ENCODE data around the gene POU6F1. TPM values are rescaled to one million over a fixed set of nuclear protein-coding genes. Genes with fewer than 3 reads are reported as not detected.
A peak's percentile ranks its signal among the peaks of the same experiment; 100 is the strongest.
"Not testable (repeated sequence)": the region's sequence is repeated elsewhere in the genome, so short reads cannot be mapped to it uniquely, and the experiment has no call there.

POU6F1 gene
- total and polyA plus RNA-seq, 9 donors = 4.6 to 10.3 (median 7.6) TPM

DNA sequence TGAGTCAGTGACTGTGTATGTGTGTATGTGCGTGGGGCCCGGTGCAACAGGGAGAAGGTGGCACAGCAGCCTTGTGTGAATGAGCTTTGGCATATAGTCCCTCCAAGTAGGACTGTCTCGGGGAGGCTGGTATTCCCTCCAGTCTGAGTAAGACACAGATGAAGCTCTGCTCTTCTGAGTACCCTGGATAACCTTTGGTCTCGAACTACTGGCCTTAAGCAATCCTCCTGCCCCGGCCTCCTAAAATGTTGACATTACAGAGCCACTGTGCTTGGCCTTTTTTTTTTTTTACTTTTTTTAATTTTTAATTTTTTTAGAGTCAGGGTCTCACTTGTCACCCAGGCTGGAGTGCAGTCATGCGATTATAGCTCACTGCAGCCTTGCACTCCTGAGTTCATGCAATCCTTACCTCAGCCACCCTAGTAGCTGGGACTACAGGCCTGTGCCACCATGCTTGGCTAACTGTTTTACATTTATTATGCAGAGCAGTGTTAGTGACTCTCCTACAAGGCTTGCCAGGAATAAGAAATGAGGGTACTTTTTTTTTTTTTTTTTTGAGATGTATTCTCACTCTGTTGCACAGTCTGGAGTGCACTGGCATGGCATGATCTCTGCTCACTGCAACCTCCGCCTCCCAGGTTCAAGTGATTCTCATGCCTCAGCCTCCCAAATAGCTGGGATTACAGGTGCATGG is 11.4 kb upstream of the POU6F1 start:
- peaks cover 2% of the 10 kb centered on the region for H3K9me3 ChIP-seq (replicated peaks; ENCODE audit: control insufficient read depth, low read depth, low read length)
- DNase-seq = no peak
- H3K4me1 ChIP-seq (ENCODE audit: control insufficient read depth, insufficient read depth, low read length) = no peaks in the 10 kb centered on the region
- no peaks in the 10 kb centered on the region for H3K27me3 ChIP-seq (ENCODE audit: control insufficient read depth, insufficient read depth, low read length)
- peaks cover 6% of the 10 kb centered on the region for H3K36me3 ChIP-seq (ENCODE audit: control insufficient read depth, insufficient read depth, low read length)
- 92% methylated on average over 5 of the region's 7 CpGs for whole genome bisulfite sequencing (ENCODE audit: insufficient coverage)
- no peak overlapping the region for H3K4me3 ChIP-seq (ENCODE audit: low read length)
- H3K27ac ChIP-seq (ENCODE audit: low read length) = no peak overlapping the region

GRCh38 chr12:51227962-51228361 is 10.1 kb upstream of the POU6F1 start:
- peaks cover 6% of the 10 kb centered on the region for H3K36me3 ChIP-seq (ENCODE audit: control insufficient read depth, insufficient read depth, low read length)
- no peaks in the 10 kb centered on the region for H3K4me1 ChIP-seq (ENCODE audit: control insufficient read depth, insufficient read depth, low read length)
- H3K4me3 ChIP-seq (ENCODE audit: low read length) = no peak overlapping the region
- H3K27me3 ChIP-seq (ENCODE audit: control insufficient read depth, insufficient read depth, low read length) = no peaks in the 10 kb centered on the region
- peaks cover 2% of the 10 kb centered on the region for H3K9me3 ChIP-seq (replicated peaks; ENCODE audit: control insufficient read depth, low read depth, low read length)
- no CpG with 5 or more reads among the region's 1 CpG for WGBS (ENCODE audit: insufficient coverage)
- no peak for DNase-seq
- no peak overlapping the region for H3K27ac ChIP-seq (ENCODE audit: low read length)

DNA sequence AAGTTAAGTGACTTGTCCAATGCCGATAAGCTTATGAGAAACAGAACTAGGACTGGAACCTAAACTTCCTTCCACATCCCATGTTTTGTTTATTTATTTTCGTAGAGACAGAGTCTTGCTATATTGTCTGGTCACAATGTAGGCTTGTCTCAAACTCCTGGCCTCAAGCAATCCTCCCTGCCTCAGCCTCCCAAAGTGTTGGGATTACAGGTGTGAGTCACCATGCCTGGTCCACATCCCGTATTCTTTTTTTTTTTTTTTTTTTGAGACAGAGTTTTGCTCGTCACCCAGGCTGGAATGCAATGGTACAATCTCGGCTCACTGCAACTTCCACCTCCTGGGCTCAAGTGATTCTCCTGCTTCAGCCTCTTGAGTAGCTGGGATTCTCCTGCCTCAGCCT is 9.2 kb upstream of the POU6F1 start:
- not testable (repeated sequence) for H3K9me3 ChIP-seq (replicated peaks; ENCODE audit: control insufficient read depth, low read depth, low read length); H3K27me3 ChIP-seq (ENCODE audit: control insufficient read depth, insufficient read depth, low read length); H3K4me3 ChIP-seq (ENCODE audit: low read length); H3K4me1 ChIP-seq (ENCODE audit: control insufficient read depth, insufficient read depth, low read length); H3K36me3 ChIP-seq (ENCODE audit: control insufficient read depth, insufficient read depth, low read length); H3K27ac ChIP-seq (ENCODE audit: low read length); DNase-seq
- no CpG with 5 or more reads among the region's 5 CpGs for WGBS (ENCODE audit: insufficient coverage)

- Histone ChIP-seq H3K27me3 (ENCODE audit: control insufficient read depth, insufficient read depth, low read length) (no peaks in the 10 kb centered on the region), H3K4me1 (ENCODE audit: control insufficient read depth, insufficient read depth, low read length) (no peaks in the 10 kb centered on the region), H3K9me3 (replicated peaks; ENCODE audit: control insufficient read depth, low read depth, low read length) (no peaks in the 10 kb centered on the region), H3K4me3 (ENCODE audit: low read length) (no peak overlapping the region), H3K36me3 (ENCODE audit: control insufficient read depth, insufficient read depth, low read length) (peaks cover 6% of the 10 kb centered on the region), H3K27ac (ENCODE audit: low read length) (no peak overlapping the region)
- no CpG with 5 or more reads among the region's 2 CpGs for WGBS (ENCODE audit: insufficient coverage)
- DNase-seq = no peak
Measured at GRCh38 chr12:51225771-51226170, 7.9 kb upstream of the POU6F1 start.

DNA sequence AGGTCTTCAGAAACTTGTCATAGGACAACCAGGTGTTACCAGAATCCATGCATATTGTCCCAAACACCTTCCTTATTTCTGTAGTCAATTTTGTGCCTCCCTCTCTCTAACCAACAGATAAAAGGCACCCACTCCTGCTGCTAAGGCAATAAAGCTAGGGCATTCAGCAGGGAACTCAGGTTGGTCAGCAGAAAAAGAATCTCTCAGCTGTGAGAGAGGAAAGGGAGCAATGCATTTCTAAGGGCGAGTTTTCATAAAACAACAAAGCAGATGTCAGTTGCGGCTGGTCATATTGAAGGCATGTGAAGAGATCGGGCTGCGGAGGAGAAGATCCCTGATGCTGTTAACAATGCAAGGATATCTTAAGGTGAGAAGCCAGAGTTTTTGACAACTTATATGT is 7.4 kb upstream of the POU6F1 start:
- H3K9me3 ChIP-seq (replicated peaks; ENCODE audit: control insufficient read depth, low read depth, low read length) = no peaks in the 10 kb centered on the region
- WGBS (ENCODE audit: insufficient coverage) = 60% methylated on average over 1 of the region's 4 CpGs
- H3K4me3 ChIP-seq (ENCODE audit: low read length) = no peak overlapping the region
- no peak for DNase-seq
- no peak overlapping the region for H3K27ac ChIP-seq (ENCODE audit: low read length)
- peaks cover 6% of the 10 kb centered on the region for H3K36me3 ChIP-seq (ENCODE audit: control insufficient read depth, insufficient read depth, low read length)
- H3K27me3 ChIP-seq (ENCODE audit: control insufficient read depth, insufficient read depth, low read length) = no peaks in the 10 kb centered on the region
- no peaks in the 10 kb centered on the region for H3K4me1 ChIP-seq (ENCODE audit: control insufficient read depth, insufficient read depth, low read length)

DNA sequence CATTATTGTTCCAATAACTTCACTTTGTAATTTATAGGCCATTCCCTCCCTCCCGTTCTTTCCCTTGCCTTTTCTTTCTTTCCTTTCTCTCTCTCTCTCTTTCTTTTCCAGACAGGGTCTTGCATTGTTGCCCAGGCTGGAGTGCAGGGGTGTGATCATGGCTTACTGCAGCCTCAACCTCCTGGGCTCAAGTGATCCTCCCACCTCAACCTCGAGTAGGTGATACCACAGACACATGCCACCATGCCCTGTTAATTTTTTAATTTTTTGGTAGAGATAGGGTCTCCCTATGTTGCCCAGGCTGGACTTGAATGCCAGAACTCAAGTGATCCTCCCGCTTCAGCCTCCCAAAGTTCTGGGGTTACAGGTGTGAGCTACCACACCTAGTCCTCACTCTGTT is 6.8 kb upstream of the POU6F1 start:
- no peak for DNase-seq
- H3K4me3 ChIP-seq (ENCODE audit: low read length) = no peak overlapping the region
- no peaks in the 10 kb centered on the region for H3K9me3 ChIP-seq (replicated peaks; ENCODE audit: control insufficient read depth, low read depth, low read length)
- H3K27ac ChIP-seq (ENCODE audit: low read length) = no peak overlapping the region
- no peaks in the 10 kb centered on the region for H3K4me1 ChIP-seq (ENCODE audit: control insufficient read depth, insufficient read depth, low read length)
- peaks cover 6% of the 10 kb centered on the region for H3K36me3 ChIP-seq (ENCODE audit: control insufficient read depth, insufficient read depth, low read length)
- 77% methylated on average over 2 of the region's 3 CpGs for WGBS (ENCODE audit: insufficient coverage)
- H3K27me3 ChIP-seq (ENCODE audit: control insufficient read depth, insufficient read depth, low read length) = no peaks in the 10 kb centered on the region

DNA sequence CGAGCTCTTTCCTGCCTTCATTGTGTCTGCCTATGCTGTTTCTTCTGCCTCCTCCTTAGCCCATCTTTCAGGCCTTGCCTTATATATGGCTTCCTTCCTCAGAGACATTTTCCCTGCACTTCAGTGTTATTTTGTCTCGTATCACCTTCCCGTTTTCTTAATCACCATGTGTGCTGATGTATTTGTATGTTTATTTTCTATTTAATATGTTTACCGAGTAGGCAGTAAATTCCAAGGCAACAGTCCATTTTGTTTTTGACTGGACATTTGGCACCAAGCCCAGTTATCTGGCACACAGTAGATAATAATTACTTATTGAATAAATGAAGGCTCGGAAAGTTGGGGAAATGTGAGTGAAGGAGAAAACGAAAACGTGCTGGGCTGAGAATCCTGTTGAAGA is 4.6 kb upstream of the POU6F1 start:
- H3K27ac ChIP-seq (ENCODE audit: low read length) = no peak overlapping the region
- peaks cover 6% of the 10 kb centered on the region for H3K36me3 ChIP-seq (ENCODE audit: control insufficient read depth, insufficient read depth, low read length)
- H3K27me3 ChIP-seq (ENCODE audit: control insufficient read depth, insufficient read depth, low read length) = no peaks in the 10 kb centered on the region
- no peaks in the 10 kb centered on the region for H3K9me3 ChIP-seq (replicated peaks; ENCODE audit: control insufficient read depth, low read depth, low read length)
- no peak for DNase-seq
- no peak overlapping the region for H3K4me3 ChIP-seq (ENCODE audit: low read length)
- WGBS (ENCODE audit: insufficient coverage) = 59% methylated on average over 3 of the region's 7 CpGs
- H3K4me1 ChIP-seq (ENCODE audit: control insufficient read depth, insufficient read depth, low read length) = peaks cover 9% of the 10 kb centered on the region

- 98% methylated on average over 6 of the region's 12 CpGs for WGBS (ENCODE audit: insufficient coverage)
- H3K9me3 ChIP-seq (replicated peaks; ENCODE audit: control insufficient read depth, low read depth, low read length); H3K27me3 ChIP-seq (ENCODE audit: control insufficient read depth, insufficient read depth, low read length); H3K36me3 ChIP-seq (ENCODE audit: control insufficient read depth, insufficient read depth, low read length); DNase-seq; H3K4me3 ChIP-seq (ENCODE audit: low read length); H3K27ac ChIP-seq (ENCODE audit: low read length): not testable (repeated sequence)
- H3K4me1 ChIP-seq (ENCODE audit: control insufficient read depth, insufficient read depth, low read length) = peaks cover 15% of the 10 kb centered on the region
Measured at GRCh38 chr12:51219857-51220256, 2.0 kb upstream of the POU6F1 start.

DNA sequence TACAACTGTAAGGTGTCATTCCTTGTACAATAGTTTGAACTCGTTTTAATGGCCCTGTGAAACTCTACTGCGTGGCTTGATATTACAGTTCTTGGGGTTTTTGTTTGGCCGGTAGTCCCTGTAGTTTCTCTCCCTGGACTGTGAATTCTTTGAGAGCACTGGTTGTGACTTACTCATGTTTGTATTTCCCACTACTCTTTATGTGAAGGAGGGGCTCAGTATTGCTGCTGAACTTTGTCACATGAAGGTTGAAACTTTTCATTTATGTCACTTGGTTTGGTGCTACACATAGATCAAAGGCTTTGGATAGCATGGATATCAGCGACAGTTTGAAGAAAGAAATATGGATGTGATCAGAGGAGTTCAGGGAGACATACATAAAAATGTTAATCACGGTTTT is 1.5 kb upstream of the POU6F1 start:
- Histone ChIP-seq H3K4me1 (ENCODE audit: control insufficient read depth, insufficient read depth, low read length) (peaks cover 15% of the 10 kb centered on the region), H3K9me3 (replicated peaks; ENCODE audit: control insufficient read depth, low read depth, low read length) (no peaks in the 10 kb centered on the region), H3K27ac (ENCODE audit: low read length) (no peak overlapping the region), H3K27me3 (ENCODE audit: control insufficient read depth, insufficient read depth, low read length) (no peaks in the 10 kb centered on the region), H3K36me3 (ENCODE audit: control insufficient read depth, insufficient read depth, low read length) (no peaks in the 10 kb centered on the region), H3K4me3 (ENCODE audit: low read length) (no peak overlapping the region)
- DNase-seq = no peak
- WGBS (ENCODE audit: insufficient coverage) = 20% methylated on average over 1 of the region's 5 CpGs

DNA sequence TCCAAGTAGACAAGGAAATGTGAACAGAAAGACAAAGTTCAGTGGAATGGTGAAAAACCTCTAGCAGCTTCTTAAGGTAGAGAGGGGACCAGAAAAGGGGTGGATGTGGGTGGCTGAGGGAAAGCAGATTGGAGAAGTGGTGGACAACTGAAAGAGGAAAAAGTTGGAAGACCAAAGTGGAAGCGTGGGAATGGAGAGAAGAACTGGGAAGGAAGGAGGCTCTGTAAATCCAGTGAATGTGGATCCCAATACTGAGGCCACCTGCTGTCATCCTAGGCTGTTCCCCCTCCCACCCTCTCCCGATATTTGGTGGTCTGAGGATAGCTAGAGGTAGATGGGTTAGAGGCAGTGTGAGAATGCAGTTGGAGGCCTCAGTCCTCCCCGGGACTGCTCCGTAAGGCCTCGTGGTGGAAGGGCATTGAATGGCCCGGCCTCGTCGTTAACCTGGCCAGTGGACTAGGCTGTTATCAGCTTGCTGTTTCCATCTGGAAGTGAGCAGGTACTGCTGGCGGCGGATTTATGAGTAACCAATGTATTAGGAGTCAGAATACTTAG is 822 bp upstream of the POU6F1 start:
- no peak for DNase-seq
- peaks cover 15% of the 10 kb centered on the region for H3K4me1 ChIP-seq (ENCODE audit: control insufficient read depth, insufficient read depth, low read length)
- no peaks in the 10 kb centered on the region for H3K36me3 ChIP-seq (ENCODE audit: control insufficient read depth, insufficient read depth, low read length)
- H3K4me3 ChIP-seq (ENCODE audit: low read length) = peak overlapping the region; percentile 82
- H3K27ac ChIP-seq (ENCODE audit: low read length) = peak overlapping the region; percentile 94
- H3K9me3 ChIP-seq (replicated peaks; ENCODE audit: control insufficient read depth, low read depth, low read length) = no peaks in the 10 kb centered on the region
- WGBS (ENCODE audit: insufficient coverage) = no CpG with 5 or more reads among the region's 10 CpGs
- H3K27me3 ChIP-seq (ENCODE audit: control insufficient read depth, insufficient read depth, low read length) = no peaks in the 10 kb centered on the region

Data from muscle of leg (tissue), 11 donors.